ENCODE results near the gene PODN. TPM values are rescaled to one million over a fixed set of nuclear protein-coding genes. Genes with fewer than 3 reads are reported as not detected.

The PODN gene
- total RNA-seq, 1 experiment from 2014 or later: 0.17 TPM

GRCh38 chr1:53088616-53089300 lies 26.7 kb downstream of the PODN start:
- no peak overlapping the region for H2BK5ac ChIP-seq (ENCODE audit: insufficient read length, low read length)
- H3K4ac ChIP-seq (ENCODE audit: low read depth, low read length): no peak overlapping the region
- H2BK15ac ChIP-seq (ENCODE audit: low read depth, low read length): no peak overlapping the region
- no peak overlapping the region for H3K9ac ChIP-seq (ENCODE audit: extremely low read depth, insufficient read length, low read length)
- no CpG with 5 or more reads among the region's 19 CpGs for WGBS (ENCODE audit: extremely low coverage, insufficient read length, low lambda C conversion rate)
- no peak overlapping the region for H2BK12ac ChIP-seq (ENCODE audit: insufficient read length, low read depth, low read length)
- H2AK5ac ChIP-seq (ENCODE audit: insufficient read length, low read length): no peak overlapping the region
- Mint-ChIP-seq H3K9me3 (no peaks in the 10 kb centered on the region), H3K27ac (peak overlapping the region in 1 of 3 experiments; percentile 33; a peak in 1 of 7 replicates), H3K4me1 (peaks cover 4 to 5% of the 10 kb centered on the region in 2 experiments; a peak in 3 of 4 replicates), H3K4me3 (no peak overlapping the region), H3K36me3 (ENCODE audit: insufficient read depth in 1 of 3, low read depth in 3 of 3) (no peaks in the 10 kb centered on the region; a peak in 1 of 7 replicates), H3K27me3 (ENCODE audit: low read depth) (peaks cover 5% of the 10 kb centered on the region)
- DNase-seq: no peak
- no peak overlapping the region for H2BK120ac ChIP-seq (ENCODE audit: low read depth, low read length, poor library complexity, severe bottlenecking)
- no peaks in the 10 kb centered on the region for H3K4me1 ChIP-seq (ENCODE audit: insufficient read depth, low read length)
- no peaks in the 10 kb centered on the region for H4K20me1 ChIP-seq (ENCODE audit: control insufficient read depth, insufficient read depth, insufficient read length)
- no peaks in the 10 kb centered on the region for H3K23me2 ChIP-seq (ENCODE audit: insufficient read length, low read depth, low read length, poor library complexity, severe bottlenecking)
- H3K18ac ChIP-seq (ENCODE audit: insufficient read length, low read depth, low read length): no peak overlapping the region
- H3K4me2 ChIP-seq (ENCODE audit: insufficient read depth, insufficient read length, low read length): no peak overlapping the region
- H4K8ac ChIP-seq (replicated peaks; ENCODE audit: insufficient read length, low read depth, low read length): no peak overlapping the region
- no peak overlapping the region for H3K23ac ChIP-seq (ENCODE audit: insufficient read length, low read depth, low read length)
- no peak overlapping the region for H4K91ac ChIP-seq (ENCODE audit: insufficient read length, low read depth, low read length)
- H4K5ac ChIP-seq (ENCODE audit: insufficient read length, low read depth, low read length): no peak overlapping the region
- H3K9me3 ChIP-seq (ENCODE audit: control insufficient read depth, low read depth, low read length): no peaks in the 10 kb centered on the region
- TF ChIP-seq CTCF (conservative IDR thresholded peaks at IDR 0.05): no peak
- H3K27me3 ChIP-seq (ENCODE audit: insufficient read depth, low read length): no peaks in the 10 kb centered on the region
- H2BK20ac ChIP-seq (ENCODE audit: low read depth, low read length, poor library complexity, severe bottlenecking): no peak overlapping the region
- no peaks in the 10 kb centered on the region for H3K79me1 ChIP-seq (ENCODE audit: insufficient read depth, low read depth, low read length, poor library complexity, severe bottlenecking)
- no peaks in the 10 kb centered on the region for H3K79me2 ChIP-seq (ENCODE audit: insufficient read depth, low read length)
- no peak overlapping the region for H3K56ac ChIP-seq (ENCODE audit: insufficient read length, low read depth, low read length)
- no peak overlapping the region for H3K27ac ChIP-seq (ENCODE audit: insufficient read length, low read depth, low read length)
- no peak overlapping the region for H3T11ph ChIP-seq (ENCODE audit: low read length)
- H3K14ac ChIP-seq (ENCODE audit: insufficient read depth, low read length): no peak overlapping the region
- H2AFZ ChIP-seq (ENCODE audit: low read length): no peak overlapping the region

All from H9 (cell line).